Right atrium auricular region (tissue), 2 donors: Measurements from ENCODE around the gene MFGE8. TPM values are rescaled to one million over a fixed set of nuclear protein-coding genes. Genes with fewer than 3 reads are reported as not detected.

Source experiments
- DNase-seq: peaks from one replicate; pipeline ENCODE4 v3.0.0-alpha.2; 2019; ENCODE audit warnings: low spot score
- H3K27ac ChIP-seq, 2 donors: fragments of 200-600 bp; sonication (generic); 1 replicate in 1 of 2; 2 replicates in 1 of 2; pipeline ENCODE4 v1.5.1; 2016 to 2019
- H3K27me3 ChIP-seq, 2 donors: fragments of 200-600 bp; sonication (generic); one replicate each; pipeline versions ENCODE4 v1.5.1 to v1.6.0; 2017 to 2019
- H3K36me3 ChIP-seq: fragments of 200-600 bp; sonication (generic); one replicate; pipeline ENCODE4 v1.5.1; 2016
- H3K4me1 ChIP-seq, 2 donors: fragments of 200-600 bp; sonication (generic); one replicate each; pipeline versions ENCODE4 v1.5.1 to v1.6.0; 2017 to 2019
- H3K4me3 ChIP-seq, 2 donors: fragments of 200-600 bp; sonication (generic); 1 replicate in 1 of 2; 2 replicates in 1 of 2; pipeline ENCODE4 v1.5.1; 2017 to 2019; ENCODE audit warnings: mild to moderate bottlenecking in 1 of 2, moderate library complexity in 1 of 2
- H3K9me3 ChIP-seq, 2 donors: fragments of 200-600 bp; sonication (generic); one replicate each; pipeline ENCODE4 v1.5.1; 2019
- CTCF ChIP-seq, 2 donors: fragments of 200-600 bp; sonication (generic); IDR thresholded peaks; one replicate each; pipeline ENCODE4 v1.5.1; 2019; ENCODE audit warnings: antibody characterized with exemption in 2 of 2
- total RNA-seq, 2 donors: library from RNA; depleted of rRNA; stranded (reverse); fragments of >200 nt; gene quantifications; one replicate each; pipeline ENCODE4 v1.1.0, GENCODE V29; 2016

The MFGE8 gene
- total RNA-seq, 2 donors from 2014 or later: 341 to 552 TPM

GRCh38 chr15:88894348-88894818 lies 18.8 kb downstream of the MFGE8 start:
- no peaks in the 10 kb centered on the region for H3K27me3 ChIP-seq
- TF ChIP-seq CTCF (IDR thresholded peaks at IDR 0.05): peak; percentile 56 to 79
- peak overlapping the region; percentile 39 to 60 for H3K4me3 ChIP-seq
- peaks cover 0 to 53% of the 10 kb centered on the region in 2 donors for H3K4me1 ChIP-seq
- H3K9me3 ChIP-seq: no peaks in the 10 kb centered on the region
- no peak overlapping the region for H3K27ac ChIP-seq
- DNase-seq: no peak
- H3K36me3 ChIP-seq: peaks cover 8% of the 10 kb centered on the region

- peaks cover 0 to 27% of the 10 kb centered on the region in 2 donors for H3K4me1 ChIP-seq
- no peaks in the 10 kb centered on the region for H3K9me3 ChIP-seq
- H3K36me3 ChIP-seq: no peaks in the 10 kb centered on the region
- H3K27ac ChIP-seq: no peak overlapping the region
- H3K27me3 ChIP-seq: no peaks in the 10 kb centered on the region
- no peak for DNase-seq
- H3K4me3 ChIP-seq: no peak overlapping the region
- TF ChIP-seq CTCF (IDR thresholded peaks at IDR 0.05): no peak
These were observed 21.5 kb downstream of the MFGE8 start for GRCh38 chr15:88891540-88892254.

- DNase-seq: no peak
- Histone ChIP-seq H3K27ac (no peak overlapping the region), H3K9me3 (no peaks in the 10 kb centered on the region), H3K27me3 (no peaks in the 10 kb centered on the region), H3K4me1 (peaks cover 0 to 15% of the 10 kb centered on the region in 2 donors), H3K36me3 (no peaks in the 10 kb centered on the region), H3K4me3 (no peak overlapping the region)
- TF ChIP-seq CTCF (IDR thresholded peaks at IDR 0.05): no peak
These were observed 22.7 kb downstream of the MFGE8 start for GRCh38 chr15:88890495-88890894.

- Histone ChIP-seq H3K4me1 (no peaks in the 10 kb centered on the region), H3K4me3 (no peak overlapping the region), H3K27ac (no peak overlapping the region), H3K36me3 (no peaks in the 10 kb centered on the region), H3K27me3 (no peaks in the 10 kb centered on the region), H3K9me3 (no peaks in the 10 kb centered on the region)
- TF ChIP-seq CTCF (IDR thresholded peaks at IDR 0.05): no peak
- DNase-seq: no peak
These were observed 24.5 kb downstream of the MFGE8 start for GRCh38 chr15:88888719-88889118.

GRCh38 chr15:88887068-88887580 lies 26.1 kb downstream of the MFGE8 start:
- H3K9me3 ChIP-seq: no peaks in the 10 kb centered on the region
- no peak for TF ChIP-seq CTCF (IDR thresholded peaks at IDR 0.05)
- no peaks in the 10 kb centered on the region for H3K27me3 ChIP-seq
- DNase-seq: no peak
- H3K4me3 ChIP-seq: no peak overlapping the region
- H3K36me3 ChIP-seq: no peaks in the 10 kb centered on the region
- H3K4me1 ChIP-seq: no peaks in the 10 kb centered on the region
- no peak overlapping the region for H3K27ac ChIP-seq
